Mucosa of gallbladder (tissue), 1 donor: Measurements from ENCODE around the gene ZSWIM5. TPM values are rescaled to one million over a fixed set of nuclear protein-coding genes. Genes with fewer than 3 reads are reported as not detected.
"Not testable (repeated sequence)": the region's sequence is repeated elsewhere in the genome, so short reads cannot be mapped to it uniquely, and the experiment has no call there.

Experiments
- DNase-seq: peaks from one replicate; pipeline ENCODE4 v3.0.0-alpha.2; 2020; ENCODE audit warnings: low spot score
- total RNA-seq: library from RNA; stranded (reverse); gene quantifications from one replicate; pipeline ENCODE4 v1.2.1, GENCODE V29; 2021
- donor health status: DM: no; HTN: no; CAD: no.

ZSWIM5 gene
- total RNA-seq, 1 donor from 2014 or later = 4.4 TPM

DNA sequence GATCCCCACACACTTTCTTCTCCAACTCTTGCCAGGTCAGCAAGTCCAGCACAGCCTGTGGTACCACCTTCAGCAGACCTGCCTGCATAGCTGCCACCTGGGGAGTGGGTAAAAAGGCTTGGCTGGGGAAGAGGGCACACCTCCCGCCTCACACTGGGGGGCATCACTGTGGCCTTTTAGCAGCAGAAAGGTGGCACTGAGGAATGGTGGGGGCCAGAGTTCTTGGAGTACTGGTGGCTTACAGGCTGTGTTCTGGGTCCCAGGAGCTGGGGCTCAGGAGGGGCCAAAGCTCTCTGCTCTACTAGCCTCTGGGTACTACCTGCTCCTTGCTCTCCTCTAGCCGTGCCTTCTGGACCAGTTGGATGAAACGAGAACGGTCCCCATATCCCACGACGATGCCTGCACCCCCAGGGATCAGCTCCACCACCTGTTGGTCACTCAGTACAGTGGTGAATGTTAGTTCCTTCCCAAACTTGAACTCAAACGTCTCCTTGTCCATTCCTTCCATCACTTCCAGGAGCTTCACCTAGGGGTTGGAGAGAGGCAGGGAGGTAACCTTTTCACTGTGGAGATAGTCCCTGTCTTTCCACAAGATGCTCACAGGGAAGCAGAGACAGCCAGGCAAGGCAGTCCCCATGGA, 202.0 kb downstream of the ZSWIM5 start:
- DNase-seq = no peak

DNA sequence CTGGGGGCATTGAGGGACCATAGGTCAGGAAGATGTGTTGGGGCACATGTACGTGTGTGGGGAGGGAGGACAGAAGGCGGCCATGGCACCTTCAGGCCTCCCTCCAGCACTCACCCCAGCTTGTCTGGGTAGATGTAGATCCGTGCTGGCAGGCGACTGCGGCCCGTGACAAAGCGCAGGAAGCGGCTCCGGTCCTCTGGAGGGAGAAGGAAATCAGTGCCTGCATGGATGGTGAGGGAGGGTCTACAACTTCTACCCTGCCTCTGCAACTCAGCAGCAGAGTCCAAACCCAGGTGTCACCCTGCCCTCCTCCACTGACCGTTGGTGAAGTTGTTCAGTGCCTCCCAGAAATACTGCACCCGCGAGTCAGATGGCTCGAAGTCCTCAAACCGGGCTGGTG, 202.7 kb downstream of the ZSWIM5 start:
- no peak for DNase-seq

DNA sequence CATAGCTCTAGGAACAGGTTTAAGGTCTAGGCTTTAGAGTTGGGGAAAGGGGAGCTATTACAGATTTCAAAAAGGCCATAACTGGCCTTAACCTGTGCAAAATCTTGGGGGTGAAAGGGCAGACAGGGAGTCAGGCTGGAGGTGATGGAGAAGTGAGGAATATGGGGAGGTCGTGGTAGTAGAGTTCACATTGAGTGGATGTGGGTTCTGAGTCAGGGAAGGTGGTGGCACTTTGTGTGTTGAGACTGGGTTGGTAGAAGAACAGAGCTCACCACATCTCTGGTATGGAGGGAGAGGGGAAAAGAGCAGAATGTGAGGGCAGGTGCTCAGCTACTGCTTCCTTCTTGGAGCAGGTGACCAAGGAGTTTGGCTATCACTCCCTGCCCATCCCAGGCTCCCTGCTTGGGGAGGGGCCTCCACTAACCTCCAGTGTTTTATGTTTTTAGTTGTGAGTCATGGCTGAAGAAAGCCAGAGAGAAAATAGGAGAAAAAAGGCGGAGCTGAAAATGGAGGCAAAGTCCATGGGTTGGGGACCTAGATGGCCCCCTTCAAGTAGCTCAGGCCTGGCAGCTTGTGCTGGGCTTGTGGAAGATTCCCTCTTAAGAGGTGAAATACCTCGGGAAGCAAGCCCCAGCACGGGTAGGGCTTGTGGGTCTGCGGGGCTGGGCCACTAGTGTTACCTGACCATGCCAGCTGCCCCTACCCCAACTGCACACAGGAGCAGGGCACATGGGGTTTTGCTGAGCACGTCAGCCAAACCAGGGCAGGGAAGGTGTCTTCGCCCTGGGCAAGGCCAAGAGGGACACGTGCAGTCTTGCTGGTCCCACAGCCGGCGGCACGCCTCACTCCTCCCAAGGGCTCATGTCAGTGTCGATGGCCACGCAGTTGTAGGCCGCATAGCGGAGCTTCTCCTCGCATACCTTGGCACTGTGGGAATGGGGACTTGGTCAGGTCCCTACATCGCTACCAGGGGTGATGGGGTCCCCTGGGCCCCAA, 203.5 kb downstream of the ZSWIM5 start:
- no peak for DNase-seq

DNA sequence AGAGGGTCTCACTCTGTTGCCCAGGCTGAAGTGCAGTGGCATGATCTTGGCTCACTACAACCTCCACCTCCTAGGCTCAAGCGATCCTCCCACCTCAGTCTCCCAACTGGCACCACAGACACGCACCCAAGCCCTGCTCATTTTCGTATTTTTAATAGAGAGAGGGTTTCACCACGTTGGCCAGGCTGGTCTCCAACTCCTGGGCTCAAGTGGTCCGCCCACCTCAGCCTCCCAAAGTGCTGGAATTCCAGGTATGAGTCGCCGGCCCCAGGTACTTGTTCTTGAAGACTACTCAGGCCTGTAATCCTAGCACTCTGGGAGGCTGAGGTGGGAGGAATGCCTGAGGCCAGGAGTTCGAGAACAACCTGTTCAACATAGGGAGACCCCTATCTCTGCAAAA, 204.8 kb downstream of the ZSWIM5 start:
- not testable (repeated sequence) for DNase-seq

DNA sequence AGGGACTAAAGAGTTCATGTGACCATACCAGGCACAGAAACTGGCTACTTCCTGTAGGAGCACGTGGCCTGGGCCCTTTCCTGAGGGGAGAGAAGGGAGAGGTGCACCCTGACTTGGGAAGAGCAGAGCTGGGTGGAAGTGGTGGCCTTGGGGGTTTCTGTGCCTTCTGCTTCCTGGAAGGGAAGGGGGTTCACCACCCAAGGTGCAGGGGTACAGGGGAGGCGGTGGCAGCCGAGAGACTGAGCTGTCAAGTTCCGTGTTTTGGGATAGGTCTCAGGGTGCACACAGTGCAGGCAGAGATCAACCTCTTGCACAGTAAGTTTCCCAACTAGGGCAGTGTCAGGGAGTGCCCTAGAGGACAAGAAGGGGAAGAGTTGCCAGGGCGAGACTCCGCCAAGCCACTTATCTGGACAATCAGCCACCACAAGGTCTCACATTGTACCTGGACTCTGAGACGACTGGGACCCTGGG, 205.4 kb downstream of the ZSWIM5 start:
- DNase-seq = no peak

DNA sequence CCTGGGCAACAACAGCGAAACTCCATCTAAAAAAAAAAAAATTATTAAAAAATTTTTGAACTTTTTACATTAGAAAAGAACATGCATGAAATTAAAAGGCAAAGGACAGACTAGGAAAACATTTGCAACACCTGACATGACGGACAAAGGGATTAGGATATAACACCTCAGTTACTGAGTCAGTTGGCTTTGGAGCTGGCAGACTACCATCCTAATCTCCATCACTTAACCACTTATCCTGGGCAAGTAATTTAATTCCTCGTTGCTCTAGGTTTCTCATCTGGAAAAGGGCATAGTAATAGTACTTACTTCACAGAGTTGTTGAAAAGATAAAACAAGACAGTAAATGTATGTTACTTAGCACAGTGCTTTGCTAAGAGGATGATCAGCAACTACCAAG, 207.2 kb downstream of the ZSWIM5 start:
- DNase-seq = no peak

DNA sequence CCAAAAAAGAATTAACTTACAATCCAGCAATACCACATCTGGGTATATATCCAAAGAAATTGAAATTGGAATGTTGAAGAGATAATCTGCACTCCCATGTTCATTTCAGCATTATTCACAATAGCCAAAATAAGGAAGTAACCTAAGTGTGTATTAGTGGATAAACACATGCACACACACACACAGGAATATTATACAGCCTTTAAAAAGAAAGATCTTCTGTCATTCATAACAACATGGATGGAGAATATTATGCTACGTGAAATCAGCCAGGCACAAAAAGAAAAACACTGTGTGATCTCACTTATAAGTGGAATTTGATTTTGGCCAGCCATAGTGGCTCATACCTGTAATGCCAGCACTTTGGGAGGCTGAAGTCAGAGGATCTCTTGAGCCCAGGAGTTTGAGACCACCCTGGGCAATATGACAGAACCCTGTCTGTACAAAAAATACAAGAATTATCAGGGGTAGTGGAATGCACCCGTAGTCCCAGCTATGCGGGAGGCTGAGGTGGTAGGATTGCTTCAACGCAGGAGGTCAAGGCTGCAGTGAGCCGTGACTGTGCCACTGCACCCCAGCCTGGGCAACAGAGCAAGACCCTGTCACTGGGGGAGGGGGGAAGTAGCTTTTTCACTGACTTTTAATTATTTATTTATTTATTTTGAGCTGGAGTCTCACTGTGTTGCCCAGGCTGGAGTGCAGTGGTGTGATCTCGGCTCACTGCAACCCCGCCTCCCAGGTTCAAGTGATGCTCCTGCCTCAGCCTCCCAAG, 210.8 kb downstream of the ZSWIM5 start:
- no peak for DNase-seq

DNA sequence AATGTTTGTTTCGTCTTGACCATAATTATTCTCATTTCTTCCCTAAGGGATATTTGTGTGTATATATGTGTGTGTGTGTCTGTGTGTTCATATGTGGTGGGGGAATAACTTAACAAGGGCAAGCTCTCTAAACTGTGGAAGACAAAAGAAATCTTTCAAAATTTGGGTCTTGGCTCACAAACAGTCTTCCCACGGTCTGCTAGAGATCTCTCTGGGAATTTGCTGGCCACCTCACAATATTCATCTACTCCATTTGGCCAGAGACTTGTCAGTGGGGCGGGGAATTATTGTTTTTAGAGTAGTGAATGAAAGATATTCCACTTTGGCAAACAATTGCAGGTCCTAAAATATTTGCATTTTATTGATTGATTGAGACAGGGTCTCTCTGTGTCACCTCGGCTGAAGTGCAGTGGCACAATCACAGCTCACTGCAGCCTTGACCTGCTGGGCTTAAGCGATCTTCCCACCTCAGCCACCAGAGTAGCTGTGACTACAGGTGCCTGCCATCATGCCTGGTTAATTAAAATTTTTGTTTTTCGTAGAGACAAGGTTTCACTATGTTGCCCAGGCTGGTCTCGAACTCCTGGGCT, 212.0 kb downstream of the ZSWIM5 start:
- no peak for DNase-seq

DNA sequence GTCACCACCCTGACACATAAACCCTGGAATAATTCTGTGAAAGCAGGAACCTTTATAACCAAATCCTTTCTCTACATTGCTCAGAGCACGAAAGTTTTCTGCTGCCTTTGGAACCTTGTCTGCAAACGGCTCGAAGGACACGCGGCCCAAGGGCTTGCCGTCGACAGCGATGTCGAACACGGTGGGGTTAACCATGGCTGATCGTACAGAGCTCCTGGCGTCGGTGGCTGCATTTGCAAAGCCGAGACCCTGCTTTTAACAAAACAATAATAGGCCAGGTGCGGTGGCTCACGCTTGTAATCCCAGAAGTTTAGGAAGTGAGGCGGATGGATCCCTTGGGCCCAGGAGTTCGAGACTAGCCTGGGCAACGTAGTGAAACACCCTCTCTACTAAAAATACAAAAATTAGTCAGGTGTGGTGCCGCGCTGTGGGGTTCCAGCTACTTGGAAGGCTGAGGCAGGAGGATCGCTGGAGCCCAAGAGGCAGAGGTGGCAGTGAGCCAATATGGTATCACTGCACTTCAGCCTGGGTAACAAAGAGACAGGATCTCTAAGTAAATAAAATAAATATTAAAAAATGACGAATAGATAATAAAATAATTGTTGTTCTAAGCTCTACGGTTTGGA, 217.8 kb downstream of the ZSWIM5 start:
- DNase-seq = no peak

DNA sequence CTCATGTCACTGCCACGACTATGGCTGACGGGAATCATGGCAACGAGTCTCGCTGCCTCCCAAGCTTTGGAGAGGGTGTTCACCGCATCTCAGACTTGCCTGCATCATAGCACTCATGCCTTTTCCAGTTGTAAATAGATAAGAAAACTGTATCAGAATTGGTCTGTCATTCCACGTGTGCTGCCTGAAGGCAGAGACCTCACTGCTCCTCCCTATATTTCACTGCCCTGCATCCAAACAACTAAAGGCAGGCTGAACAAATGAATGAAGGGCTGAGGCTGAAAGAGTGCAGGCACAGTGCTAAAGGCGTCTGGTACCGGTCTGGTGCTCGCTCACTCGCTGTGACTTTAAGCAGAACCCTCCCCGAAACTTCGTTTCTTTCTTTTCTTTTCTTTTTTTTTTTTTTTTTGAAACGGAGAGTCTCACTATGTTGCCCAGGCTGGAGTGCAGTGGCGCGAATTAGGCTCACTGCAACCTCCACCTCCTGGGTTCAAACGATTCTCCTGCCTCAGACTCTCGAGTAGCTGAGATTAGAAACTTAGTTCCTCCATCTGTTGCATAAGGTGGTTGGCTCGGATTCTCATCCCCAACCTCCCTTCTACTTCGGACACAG, 220.6 kb downstream of the ZSWIM5 start:
- DNase-seq = no peak

DNA sequence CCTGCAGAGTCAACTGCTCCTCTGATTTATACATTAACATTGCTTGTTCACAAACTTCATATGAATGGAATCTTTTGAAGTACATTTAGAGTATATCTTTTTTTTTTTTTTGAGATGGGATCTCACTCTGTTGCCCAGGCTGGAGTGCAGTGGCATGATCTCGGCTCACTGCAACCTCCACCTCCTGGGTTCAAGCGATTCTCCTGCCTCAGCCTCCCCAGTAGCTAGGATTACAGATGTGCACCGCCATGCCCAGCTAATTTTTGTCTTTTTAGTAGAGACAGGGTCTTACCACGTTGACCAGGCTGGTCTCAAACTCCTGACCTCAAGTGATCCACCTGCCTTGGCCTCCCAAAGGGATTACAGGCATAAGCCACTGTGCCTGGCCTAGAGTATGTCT, 229.0 kb downstream of the ZSWIM5 start:
- DNase-seq = not testable (repeated sequence)

DNA sequence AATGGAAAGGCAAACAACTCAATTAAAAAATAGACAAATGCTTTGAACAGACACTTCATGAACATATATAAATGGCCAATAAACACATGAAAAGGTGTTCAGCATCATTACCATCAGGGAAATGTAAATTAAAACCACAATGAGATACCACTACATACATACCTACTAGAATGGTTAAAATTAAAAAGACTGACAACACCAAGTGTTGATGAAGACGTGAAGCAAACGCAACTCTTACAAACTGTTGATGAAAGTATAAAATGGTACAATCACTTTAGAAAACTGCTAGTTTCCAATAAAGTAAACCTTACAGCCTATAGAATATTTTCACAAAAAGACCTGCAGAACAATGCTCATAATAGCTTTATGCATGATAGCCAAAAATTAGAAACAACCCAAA, 230.2 kb downstream of the ZSWIM5 start:
- no peak for DNase-seq

DNA sequence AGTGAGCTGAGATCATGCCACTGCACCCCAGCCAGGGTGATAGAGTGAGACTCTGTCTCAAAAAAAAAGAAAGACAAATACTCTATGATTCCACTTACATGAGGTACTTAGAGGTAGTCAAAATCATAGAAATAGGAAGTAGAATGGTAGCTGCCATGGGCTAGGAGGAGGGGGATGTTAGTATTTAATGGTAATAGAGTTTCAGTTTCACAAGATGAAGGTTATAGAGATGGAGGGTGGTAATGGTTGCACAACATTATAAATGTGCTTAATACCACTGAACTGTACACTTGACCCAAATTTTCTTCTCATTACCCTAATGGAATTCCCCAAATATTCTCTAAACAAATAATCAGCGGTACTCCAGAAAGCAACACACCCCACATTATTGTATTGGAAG, 232.8 kb downstream of the ZSWIM5 start:
- no peak for DNase-seq

DNA sequence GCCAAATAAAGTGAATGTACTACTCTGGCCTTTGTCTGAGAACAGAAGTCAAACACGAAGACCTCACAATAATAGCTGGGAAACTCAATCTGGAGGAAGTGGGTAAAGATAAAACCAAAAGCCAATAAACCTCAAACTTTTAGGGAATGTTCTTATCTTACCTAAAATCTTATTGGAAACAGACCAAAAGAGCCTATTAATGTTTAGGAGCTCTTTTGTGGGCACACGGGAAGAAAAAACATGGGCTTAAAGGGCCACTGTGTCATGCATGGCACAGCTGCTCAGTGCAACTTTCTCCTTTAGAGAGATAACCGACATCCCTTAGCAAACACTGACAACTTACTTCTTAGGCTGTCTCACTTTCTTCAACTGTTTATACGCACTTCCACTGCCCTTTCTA, 236.1 kb downstream of the ZSWIM5 start:
- no peak for DNase-seq

Other genes starting within 250 kb of the ZSWIM5 start
- 19.3 TPM for gene EIF2B3, start 220.0 kb downstream of the ZSWIM5 start, total RNA-seq
- gene HECTD3, start 195.3 kb downstream of the ZSWIM5 start, total RNA-seq = 59.6 TPM
- 53.5 TPM for gene UROD, start 194.4 kb downstream of the ZSWIM5 start, total RNA-seq
- 0.17 TPM for gene HPDL, start 120.3 kb upstream of the ZSWIM5 start, total RNA-seq
- gene TOE1, start 133.6 kb upstream of the ZSWIM5 start, total RNA-seq = 7.9 TPM
- gene MUTYH, start 133.8 kb upstream of the ZSWIM5 start, total RNA-seq = 30.5 TPM